ENCODE data around the gene CTDSPL2. TPM values are rescaled to one million over a fixed set of nuclear protein-coding genes. Genes with fewer than 3 reads are reported as not detected.
"Not testable (repeated sequence)": the region's sequence is repeated elsewhere in the genome, so short reads cannot be mapped to it uniquely, and the experiment has no call there.

CTDSPL2 gene
- total RNA-seq, 2 donors from 2014 or later = 19.4 to 26.9 TPM

- ATAC-seq (no peak), DNase-seq (no peak)
- intact Hi-C loops (cut with DNase I) = no loop called here
Observed at GRCh38 chr15:44471885-44472455, 44.5 kb downstream of the CTDSPL2 start.

GRCh38 chr15:44479343-44479742 lies 51.9 kb downstream of the CTDSPL2 start:
- DNase-seq (no peak), ATAC-seq (no peak)
- intact Hi-C loops (cut with DNase I) = no loop called here

- intact Hi-C loops (cut with DNase I) = no loop called here
- ATAC-seq (no peak), DNase-seq (no peak)
Observed at GRCh38 chr15:44482090-44482489, 54.7 kb downstream of the CTDSPL2 start.

DNA sequence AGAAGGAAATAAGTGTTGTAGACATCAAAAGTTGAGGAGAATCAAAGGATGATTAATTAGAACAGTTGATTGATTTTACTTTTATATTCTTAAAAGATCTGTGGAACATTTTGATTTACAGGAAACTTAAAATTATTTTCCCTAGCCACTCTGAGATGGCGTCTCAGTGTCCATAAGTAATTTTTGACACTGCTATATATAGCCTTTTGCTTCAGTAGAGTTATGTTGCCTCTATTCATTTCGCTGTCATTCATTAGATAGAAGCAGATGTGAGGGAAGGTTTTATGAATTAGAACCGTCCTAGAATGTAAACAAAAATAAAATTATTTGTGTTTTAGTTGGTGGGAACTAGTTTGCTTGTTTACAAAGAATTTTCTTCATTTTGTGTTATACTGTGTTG lies 58.5 kb downstream of the CTDSPL2 start:
- DNase-seq = no peak
- intact Hi-C loops (cut with DNase I) = no loop called here
- ATAC-seq = no peak

GRCh38 chr15:44489464-44489863 lies 62.0 kb downstream of the CTDSPL2 start:
- DNase-seq = no peak
- peak in 1 of 2 donors; percentile 92 for ATAC-seq
- intact Hi-C loops (cut with DNase I) = no loop called here

- DNase-seq (no peak), ATAC-seq (no peak)
- intact Hi-C loops (cut with DNase I) = no loop called here
Observed at GRCh38 chr15:44490622-44491021, 63.2 kb downstream of the CTDSPL2 start.

DNA sequence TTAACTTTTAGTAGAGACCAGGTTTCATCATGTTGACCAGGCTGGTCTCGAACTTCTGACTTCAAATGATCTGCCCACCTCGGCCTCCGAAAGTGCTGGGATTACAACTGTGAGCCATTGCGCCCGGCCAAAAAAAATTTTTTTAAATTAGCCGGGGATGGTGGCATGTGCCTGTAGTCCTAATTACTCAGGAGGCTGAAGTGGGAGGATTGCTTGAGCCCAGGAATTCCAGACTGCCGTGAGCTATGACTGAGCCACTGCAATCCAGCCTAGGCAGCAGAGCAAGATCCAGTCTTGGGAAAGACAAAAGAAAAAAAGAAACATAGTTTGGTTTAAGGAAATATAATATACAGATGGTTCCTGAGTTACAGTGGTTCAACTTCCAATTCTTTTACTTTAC lies 64.6 kb downstream of the CTDSPL2 start:
- no peak for DNase-seq
- intact Hi-C loops (cut with DNase I) = no loop called here
- no peak for ATAC-seq

DNA sequence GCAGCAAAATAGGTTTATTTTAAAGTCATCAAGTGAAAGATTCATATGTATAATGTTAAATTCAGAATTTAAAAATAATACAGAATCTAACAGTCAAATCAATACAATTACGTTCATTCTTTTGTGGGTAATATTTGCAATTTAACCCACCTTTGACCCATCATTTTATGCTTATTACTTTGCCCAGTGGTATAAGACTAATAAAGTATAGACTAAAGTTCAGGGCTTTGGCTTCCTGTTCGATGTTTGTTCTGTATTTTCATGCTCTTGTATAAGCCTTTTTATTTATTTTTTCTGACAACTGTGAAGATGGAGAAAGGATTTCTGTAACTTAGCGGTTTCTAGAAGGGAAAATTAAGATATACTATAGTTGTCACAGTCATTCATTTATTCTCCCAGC lies 65.2 kb downstream of the CTDSPL2 start:
- DNase-seq (no peak), ATAC-seq (no peak)
- intact Hi-C loops (cut with DNase I) = no loop called here

- intact Hi-C loops (cut with DNase I) = no loop called here
- no peak for ATAC-seq
- DNase-seq = no peak
Observed at GRCh38 chr15:44495562-44495961, 68.1 kb downstream of the CTDSPL2 start.

- ATAC-seq (no peak), DNase-seq (no peak)
- intact Hi-C loops (cut with DNase I) = no loop called here
Observed at GRCh38 chr15:44500555-44500954, 73.1 kb downstream of the CTDSPL2 start.

- DNase-seq (no peak), ATAC-seq (peak in 1 of 2 donors; percentile 34)
- intact Hi-C loops (cut with DNase I) = no loop called here
Observed at GRCh38 chr15:44501768-44502366, 74.4 kb downstream of the CTDSPL2 start.

- intact Hi-C loops (cut with DNase I) = no loop called here
- ATAC-seq = no peak
- DNase-seq = no peak
Observed at GRCh38 chr15:44516436-44516835, 89.0 kb downstream of the CTDSPL2 start.

GRCh38 chr15:44519537-44519936 lies 92.1 kb downstream of the CTDSPL2 start:
- no peak for DNase-seq
- intact Hi-C loops (cut with DNase I) = no loop called here

DNA sequence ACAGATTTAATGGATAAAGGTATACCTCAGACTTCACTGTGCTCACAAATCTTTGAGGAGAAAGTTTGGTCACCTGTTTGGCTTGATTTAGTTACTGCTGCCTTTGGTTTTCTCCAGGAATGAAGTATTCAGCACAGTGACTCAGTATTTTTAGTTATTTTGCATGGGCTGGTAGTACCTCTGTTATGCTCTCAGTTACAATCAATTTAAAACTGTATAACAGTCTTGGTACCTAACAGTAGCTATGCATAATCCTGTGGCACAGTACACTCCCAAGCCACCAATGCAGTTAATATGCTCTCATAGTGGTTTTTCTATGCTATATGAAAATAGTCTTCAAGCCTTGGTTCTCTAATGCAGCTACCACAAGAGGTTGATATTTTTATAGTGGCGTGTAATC lies 97.6 kb downstream of the CTDSPL2 start:
- no peak for ATAC-seq
- intact Hi-C loops (cut with DNase I) = no loop called here
- DNase-seq = no peak

More at GRCh38 chr15:44519537-44519936, 92.1 kb downstream of the CTDSPL2 start:
- no peak for ATAC-seq

DNA sequence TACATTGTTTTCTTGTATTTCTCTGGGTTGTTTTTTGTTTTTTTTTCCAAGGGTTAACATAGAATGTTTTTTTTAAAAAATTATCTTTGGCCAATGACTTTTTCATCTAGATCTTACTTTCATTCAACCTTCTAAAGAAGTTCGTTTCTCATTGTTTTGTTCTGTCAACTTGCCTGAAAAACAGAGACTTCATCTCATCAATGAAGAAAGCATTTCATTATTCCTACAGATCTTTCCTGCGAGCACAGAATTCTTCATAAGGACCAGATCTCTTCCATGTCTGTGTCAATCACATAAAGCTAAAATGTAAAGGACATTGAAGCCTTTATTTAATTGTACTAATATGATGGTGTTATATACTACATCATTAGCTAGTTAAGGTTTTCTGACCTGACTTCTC lies 99.8 kb downstream of the CTDSPL2 start:
- intact Hi-C loops (cut with DNase I) = no loop called here
- no peak for DNase-seq
- ATAC-seq = no peak

DNA sequence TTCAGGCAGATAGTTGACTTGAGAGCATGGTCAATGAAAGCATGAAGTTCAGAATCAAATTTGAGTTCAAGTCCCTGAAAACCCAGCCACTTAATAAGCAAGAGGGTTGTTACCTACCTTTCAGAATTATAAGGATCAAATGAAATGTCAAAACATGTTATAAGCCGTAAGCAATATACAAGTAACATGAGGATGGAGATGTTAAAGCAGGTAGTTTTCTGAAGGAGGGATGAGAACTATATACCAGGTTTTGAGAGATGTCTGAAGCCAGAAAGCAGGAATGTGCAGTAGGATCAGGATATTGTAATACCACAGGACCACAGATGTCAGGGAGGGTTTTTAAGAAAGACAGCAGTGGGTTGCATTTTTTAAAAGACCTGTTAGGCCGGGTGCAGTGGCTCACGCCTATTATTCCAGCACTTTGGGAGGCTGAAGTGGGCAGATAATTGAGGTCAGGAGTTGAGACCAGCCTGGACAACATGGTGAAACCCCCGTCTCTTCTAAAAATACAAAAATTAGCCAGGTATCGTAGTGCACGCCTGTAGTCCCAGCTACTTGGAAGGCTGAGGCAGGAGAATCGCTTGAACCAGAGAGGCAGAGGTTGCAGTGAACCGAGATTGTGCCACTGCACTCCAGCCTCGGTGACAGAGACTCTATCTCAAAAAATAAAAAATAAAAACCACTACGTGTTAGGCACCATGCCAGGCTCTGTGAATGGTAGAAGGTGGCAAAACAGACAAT lies 102.6 kb downstream of the CTDSPL2 start:
- no peak for ATAC-seq
- intact Hi-C loops (cut with DNase I) = no loop called here
- no peak for DNase-seq

- intact Hi-C loops (cut with DNase I) = no loop called here
- DNase-seq (no peak), ATAC-seq (no peak)
Observed at GRCh38 chr15:44530653-44531052, 103.2 kb downstream of the CTDSPL2 start.

GRCh38 chr15:44532275-44532674 lies 104.8 kb downstream of the CTDSPL2 start:
- ATAC-seq; DNase-seq; intact Hi-C loops (cut with DNase I): not testable (repeated sequence)

- intact Hi-C loops (cut with DNase I) = no loop called here
- DNase-seq = no peak
- ATAC-seq = no peak
Observed at GRCh38 chr15:44532689-44533088, 105.3 kb downstream of the CTDSPL2 start.

DNA sequence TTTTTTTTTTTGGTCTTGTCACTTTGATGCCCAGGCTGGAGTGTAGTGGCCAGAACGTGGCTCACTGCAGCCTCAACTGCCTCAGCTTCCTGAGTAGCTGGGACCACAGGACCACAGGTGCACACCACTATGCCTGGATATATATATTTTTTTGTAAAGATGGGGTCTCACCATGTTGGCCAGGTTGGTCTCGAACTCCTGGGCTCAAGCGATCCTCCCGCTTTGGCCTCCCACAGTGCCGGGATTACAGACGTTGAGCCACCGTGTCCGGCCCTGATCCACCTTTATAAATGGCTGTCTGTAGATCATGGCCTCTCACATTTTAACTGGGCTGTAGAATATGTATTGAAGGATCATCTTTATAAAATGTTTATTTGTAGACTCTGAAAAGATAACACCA lies 107.7 kb downstream of the CTDSPL2 start:
- intact Hi-C loops (cut with DNase I) = no loop called here
- ATAC-seq = no peak
- DNase-seq = no peak
